Hematopoietic multipotent progenitor cell treated with erythropoietin and hydrocortisone succinate and interleukin-3 and kit ligand, for 15 days (in vitro differentiated cells): Measurements from ENCODE around the gene EXOSC3.
"Not testable (repeated sequence)": the region's sequence is repeated elsewhere in the genome, so short reads cannot be mapped to it uniquely, and the experiment has no call there.

Experiments used
- DNase-seq: peaks from one replicate; pipeline ENCODE4 v3.0.0-alpha.2; 2015; ENCODE audit warnings: low spot score

Gene EXOSC3

DNA sequence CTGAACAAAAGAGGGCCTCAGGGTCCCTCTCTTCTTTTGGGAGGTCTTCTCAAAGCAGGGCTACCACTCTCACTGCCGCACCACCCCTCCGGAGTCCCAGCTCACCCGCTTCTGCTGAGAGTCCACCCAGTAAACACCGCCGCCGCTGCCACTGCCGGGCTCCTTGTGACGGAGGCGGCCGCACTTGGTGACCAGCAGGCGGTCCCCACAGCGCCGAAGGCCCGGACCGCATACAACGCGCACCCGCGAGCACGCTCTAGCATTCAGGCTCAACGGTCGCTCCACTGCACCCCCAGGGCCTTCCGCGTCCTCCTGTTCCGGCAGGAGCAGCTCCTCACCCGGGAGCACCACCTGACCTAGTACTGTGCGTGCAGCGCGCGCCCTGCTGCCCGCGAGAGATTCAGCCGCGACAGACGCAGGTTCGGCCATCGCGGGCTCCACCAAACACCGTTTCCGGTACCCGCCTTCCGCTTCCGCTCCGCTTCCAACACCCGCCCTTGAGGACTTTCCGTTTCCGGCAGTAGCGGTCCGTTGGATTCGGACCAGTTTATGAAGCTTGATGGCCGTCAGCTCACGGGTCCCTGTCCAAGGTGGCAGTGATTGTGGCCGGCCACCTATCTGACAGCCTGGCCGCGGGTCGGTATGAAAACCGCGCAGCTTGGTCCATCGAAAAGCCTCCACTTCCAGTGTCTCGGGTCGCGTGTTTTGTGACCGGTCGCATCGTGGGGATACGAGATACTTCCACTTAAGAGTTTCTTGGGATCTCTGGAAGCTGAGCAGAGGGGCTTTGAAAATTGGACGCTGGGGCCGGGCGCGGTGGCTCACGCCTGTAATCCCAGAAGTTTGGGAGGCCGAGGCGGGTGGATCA, at the start of gene EXOSC3:
Gene EXOSC3, minus strand, starts transcription at position 449 of the 868 bp plus-strand sequence. Its CDS starts 20 bp downstream, at position 429.
- DNase-seq: peak; percentile 88

DNA sequence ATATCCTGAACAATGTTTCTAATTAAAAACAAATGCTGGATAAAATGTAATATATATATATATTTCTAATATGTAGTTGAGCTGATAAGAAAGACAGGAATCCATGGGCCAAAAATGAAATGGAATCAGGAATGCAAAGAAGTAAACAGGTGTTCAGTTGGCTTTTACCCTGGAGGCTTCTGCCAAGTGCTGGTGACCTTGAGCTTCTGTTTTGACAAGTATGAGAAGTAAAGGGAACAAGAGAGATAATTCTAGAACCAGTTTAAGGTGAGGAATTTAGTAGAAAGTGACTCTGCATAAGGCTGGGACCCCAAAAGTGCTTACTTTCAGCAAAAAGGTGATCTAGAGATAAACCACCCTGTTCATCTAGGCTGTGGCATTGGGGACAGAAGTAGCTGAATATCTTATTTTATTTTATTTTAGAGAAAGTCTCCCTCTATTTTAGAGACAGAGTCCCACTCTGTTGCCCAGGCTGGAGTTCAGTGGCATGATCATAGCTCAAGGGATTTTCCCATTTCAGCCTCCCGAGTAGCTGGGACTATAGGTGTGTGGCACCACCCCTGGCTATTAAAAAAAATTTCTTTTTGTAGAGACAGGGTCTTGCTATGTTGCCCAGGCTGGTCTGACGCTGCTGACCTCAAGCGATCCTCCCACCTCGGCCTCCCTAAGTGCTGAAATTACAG, 42.8 kb upstream of the EXOSC3 start:
- DNase-seq: no peak

DNA sequence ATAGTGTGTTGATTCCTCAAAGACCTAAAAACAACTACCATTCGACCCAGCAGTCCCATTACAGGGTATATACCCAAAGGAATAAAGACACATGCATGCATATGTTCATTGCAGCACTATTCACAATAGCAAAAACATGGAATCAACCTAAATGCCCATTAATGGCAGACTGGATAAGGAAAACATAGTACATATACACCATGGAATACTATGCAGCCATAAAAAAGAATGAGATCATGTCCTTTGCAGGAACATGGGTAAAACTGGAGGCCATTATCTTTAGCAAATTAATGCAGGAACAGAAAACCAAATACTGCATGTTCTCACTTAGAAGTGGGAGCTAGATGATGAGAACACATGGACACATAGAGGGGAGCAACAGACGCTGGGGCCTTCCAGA, 40.3 kb upstream of the EXOSC3 start:
- not testable (repeated sequence) for DNase-seq

DNA sequence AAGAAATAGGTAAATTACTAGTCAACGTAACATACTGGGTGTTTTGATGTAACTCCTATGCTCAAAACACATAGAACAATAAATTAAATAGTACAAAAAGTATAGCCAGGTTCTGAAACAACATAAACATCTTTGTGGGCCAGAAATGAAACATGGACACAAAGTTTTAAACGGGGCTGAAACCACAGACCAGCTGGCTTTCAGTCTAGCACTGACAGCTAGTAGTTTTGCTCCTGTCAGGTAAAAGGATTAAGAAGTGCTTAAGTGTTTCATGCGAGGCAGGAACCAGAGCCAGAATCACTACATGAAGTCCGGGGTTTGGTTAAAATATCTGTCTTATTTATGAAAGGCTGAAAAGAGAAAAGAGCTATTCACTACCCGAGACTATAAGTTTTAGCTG, 35.3 kb upstream of the EXOSC3 start:
- DNase-seq: no peak

DNA sequence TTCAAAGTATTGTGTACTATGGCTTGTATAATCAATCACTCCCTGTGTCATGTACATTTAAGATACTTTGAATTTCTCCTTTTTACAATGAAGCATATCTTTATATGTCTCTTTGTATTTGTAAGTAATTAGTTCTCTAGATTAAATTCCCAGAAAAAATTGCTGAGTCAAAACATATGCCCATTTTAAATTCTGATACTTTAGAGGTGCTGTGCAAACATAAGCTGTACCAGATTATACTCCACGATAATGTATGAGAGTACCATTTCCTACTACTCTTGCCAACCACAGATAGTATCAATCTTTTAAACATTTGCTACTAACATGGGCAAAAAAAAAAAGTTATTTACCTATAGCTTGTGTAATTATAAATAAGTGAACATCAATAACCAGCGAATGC, 34.0 kb upstream of the EXOSC3 start:
- no peak for DNase-seq

DNA sequence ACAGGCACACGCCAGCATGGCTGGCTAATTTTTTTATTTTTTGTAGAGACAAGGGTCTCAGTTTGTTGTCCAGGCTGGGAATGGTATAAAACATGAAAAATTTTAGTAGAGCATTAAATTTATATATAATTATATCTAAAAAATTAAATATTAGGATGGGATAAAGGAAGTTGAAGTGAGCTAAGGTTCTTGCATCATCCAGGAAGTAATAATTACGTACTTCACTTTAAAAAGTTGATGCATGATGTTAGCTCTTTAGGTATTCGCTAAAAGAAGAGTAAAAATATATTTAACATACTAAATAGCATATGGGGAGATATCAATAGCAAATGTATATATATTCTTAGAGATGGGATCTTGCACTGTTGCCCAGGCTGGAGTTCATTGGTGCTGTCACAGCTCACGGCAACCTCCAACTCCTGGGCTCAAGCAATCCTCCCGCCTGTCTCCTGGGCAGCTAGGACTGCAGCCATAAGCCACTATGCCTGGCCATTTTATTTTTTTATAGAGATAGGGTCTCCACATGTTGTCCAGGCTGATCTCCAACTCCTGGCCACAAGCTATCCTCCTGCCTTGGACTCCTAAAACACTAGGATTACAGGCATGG, 28.0 kb upstream of the EXOSC3 start:
- no peak for DNase-seq

DNA sequence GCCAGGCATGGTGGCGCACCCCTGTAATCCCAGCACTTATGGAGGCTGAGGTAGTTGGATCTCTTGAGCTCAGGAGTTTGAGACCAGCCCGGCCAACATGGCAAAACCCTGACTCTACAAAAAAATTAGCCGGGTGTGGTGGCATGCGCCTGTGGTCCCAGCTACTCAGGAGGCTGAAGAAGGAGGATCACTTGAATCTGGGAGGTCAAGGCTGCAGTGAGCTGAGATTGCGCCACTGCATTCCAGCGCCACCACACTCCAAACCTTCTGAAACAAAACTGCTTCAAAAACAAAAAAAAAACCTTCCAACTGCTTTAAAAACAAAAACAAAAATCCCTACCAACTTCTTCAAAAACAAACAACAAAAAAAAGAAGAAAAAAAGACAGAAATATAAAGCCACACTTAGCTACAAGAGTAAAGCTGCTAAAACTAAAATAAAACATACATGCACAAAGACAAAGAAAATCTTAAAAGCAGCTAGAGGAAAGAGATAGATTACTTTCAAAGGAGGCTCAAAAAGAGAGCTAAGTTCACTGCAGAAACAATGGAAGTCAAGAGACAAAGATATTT, 27.1 kb upstream of the EXOSC3 start:
- no peak for DNase-seq

DNA sequence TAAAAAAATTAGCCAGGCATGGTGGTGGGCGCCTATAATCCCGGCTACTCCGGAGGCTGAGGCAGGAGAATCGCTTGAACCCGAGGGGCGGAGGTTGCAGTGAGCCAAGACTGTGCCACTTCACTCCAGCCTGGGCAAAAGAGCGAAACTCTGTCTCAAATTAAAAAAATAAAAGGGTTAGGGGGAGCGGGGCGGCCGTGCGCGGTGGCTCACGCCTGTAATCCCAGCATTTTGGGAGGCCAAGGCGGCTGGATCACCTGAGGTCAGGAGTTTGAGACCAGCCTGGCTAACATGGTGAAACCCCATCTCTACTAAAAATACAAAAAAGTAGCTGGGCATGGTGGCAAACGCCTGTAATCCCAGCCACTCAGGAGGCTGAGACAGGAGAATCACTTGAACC, 24.8 kb upstream of the EXOSC3 start:
- DNase-seq: not testable (repeated sequence)

DNA sequence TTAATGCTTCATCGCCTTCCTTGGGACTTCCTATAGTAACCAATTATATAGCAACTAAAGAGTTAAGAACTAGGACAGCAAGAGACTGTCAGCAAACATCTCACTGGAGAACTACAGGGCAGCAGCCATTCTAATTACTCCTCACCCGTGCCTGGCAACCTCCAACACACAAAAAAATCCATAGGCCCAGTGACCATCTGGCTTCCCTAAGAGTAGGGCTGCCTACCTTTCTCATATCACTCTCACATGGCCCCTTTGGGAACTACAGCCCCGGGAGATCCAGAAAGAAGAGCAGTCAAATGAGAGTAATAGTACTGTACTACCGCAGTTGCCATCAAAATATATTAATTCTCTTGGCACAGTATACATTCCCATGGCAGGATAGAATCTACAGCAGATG, 21.4 kb upstream of the EXOSC3 start:
- DNase-seq: no peak

DNA sequence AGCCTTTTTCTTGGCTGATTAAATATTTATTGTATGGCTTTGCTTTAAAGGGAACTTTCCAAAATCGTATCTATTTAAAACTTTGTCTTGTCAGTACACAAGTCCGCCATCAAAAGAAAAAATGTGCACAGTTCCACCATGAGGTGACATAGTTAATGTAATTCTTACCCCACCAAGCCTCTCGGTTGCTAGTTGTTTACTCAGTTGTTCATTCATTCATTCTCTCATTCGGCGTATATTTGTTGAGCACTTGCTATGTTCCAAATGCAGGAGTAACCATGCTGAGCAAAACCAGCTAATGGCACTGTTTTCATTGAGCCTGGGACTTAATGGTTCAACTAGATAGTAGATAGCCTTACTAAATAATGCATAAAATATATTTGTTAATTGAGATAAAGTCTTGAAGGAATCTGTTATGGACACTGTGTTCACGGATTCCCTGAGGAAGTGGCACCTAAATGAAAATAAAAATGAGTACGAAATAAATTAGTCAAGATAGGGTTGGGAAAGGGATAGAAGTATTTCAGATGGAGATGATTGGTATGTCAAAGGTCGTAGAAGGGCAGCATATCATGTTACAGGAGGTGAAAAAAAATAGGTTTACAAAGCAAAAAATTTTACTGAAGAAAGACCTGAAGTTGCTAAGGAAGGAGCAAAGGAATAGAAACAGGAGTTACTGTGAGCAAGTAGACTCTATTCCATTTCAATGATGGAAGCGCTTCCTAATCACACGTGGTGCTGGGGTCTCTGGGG, 17.3 kb upstream of the EXOSC3 start:
- no peak for DNase-seq

DNA sequence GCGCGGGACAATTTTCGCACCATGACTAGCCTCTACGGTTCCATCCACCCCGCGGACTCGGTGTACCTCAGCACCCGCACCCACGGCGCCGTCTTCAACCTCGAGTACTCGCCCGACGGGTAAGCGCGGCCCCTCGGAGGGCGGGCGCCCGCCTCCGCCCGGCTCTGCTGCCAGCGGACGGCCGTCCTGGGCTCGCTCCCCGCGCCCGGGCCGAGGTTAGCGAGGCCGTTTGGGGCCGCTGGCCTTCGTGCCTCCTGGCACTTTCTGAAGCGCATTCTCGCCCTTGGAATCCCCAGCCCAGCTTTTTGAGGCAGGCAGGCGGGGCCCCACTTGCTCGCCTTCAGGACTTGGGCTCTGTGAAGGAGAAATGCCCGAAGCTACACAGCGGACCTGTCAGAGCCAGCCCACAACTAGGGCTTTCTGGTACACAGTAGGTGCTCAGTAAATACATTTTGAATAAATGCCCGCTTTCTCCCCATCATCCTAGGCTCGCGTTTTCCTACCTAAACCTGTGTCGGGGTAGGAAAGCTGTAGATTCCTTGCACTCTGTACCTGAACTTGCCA, 16.5 kb upstream of the EXOSC3 start:
- DNase-seq: peak; percentile 41

DNA sequence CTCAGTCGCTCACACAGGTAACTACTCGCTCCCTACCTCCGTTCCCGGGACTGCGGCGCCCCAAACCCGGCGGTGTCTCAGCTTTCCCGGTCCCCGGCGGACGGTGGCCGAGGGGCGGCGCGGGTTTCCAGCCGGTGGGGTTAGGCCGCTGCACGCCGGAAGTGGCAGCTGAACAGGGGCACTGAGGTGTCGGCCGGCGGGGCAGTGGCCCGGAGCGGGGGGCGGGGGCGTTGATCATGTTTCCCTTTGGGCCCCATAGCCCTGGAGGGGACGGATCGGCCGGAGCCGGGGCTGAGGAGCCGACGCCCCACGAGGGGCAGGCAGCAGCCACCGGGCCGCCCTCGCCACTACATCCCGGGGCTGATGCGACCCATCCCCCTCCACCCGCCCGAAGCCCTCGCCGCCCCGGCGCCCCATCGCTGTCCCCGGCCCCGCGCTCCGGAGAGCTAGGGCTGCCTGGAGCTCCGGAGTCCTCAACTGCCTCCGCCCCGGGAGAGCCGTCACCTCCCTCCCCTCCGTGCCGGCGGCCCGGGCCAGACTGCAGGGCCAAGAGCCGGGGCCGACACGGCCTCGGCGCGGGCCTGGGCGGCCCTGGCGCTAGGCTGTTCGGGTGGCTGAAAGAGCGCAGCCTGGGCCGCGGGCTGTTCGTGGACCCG, 15.9 kb upstream of the EXOSC3 start, which contains the start of gene DCAF10:
Gene DCAF10, plus strand, starts transcription at position 167 of the 656 bp plus-strand sequence. Its CDS starts 70 bp downstream, at position 237.
- DNase-seq: peak; percentile 81

DNA sequence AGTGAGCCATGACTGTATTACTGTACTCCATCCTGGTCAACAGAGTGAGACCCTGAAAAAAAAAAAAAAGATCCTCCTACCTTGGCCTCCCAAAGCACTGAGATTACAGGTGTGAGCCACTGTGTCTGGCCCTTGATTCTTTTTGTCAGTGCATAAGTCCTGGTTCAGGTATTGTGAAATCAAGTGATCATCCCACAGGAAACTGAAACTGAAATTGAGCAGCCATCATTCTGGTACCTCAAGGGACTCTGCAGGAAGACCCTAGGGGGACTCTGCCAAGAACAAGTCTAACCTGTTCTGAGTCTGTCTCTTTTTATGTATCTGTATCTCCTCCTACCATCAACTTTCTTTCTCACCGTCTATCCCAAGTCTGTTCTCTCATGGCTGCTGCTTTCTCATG, 13.8 kb upstream of the EXOSC3 start:
- no peak for DNase-seq

DNA sequence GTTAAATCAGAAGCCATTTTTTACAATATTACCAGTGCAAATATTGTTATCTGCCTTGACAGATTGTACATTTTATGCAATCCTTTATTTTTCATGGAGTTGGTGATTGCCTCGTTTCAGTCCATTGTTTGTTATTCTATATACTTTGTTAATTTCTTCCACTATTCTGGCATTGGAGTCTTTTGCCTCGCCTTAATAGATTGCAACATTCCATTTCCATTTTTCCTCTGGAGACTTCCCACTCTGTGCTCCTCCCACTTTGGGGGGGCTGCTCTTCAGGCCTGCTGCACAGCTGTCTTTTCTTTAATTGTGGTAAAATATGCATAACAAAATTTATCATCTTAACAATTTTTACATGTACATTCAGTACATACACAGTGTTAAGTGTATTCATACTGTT, 11.4 kb upstream of the EXOSC3 start:
- no peak for DNase-seq

DNA sequence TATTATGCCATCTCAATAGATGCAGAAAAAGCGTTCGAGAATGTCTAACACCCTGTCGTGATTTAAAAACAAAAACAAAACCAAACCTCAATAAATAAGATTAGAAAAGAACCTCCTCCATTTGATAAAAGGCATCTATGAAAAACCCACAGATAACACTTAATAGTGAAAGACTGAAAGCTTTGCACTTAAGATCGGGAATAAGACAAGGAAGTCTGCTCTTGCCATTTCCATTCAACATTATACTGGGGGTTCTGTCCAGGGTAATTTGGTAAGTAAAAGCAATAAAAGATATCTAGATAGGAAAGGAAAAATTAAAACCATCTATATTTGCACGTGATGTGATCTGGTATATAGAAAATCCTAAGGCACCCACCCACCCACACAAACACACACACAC, 7.3 kb upstream of the EXOSC3 start:
- no peak for DNase-seq

DNA sequence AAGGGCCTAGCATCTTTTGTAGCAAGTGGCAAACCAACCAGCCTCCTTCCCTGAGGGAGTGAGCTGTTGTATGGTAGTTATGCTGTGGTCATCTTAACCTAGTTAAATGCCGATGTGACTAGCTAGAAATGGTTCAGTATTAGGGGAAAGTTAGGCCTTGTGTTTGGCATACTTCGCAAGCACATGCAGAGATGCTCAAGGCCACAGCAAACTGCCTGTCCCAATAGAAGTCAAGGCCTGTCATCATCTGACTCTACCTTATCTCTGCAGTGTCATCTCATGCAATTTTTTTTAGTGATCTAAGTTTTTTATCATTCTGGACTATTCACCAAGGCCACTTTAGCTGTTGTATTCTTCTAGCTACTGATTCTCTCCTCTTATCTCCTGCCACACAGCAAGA, 5.2 kb upstream of the EXOSC3 start:
- no peak for DNase-seq

DNA sequence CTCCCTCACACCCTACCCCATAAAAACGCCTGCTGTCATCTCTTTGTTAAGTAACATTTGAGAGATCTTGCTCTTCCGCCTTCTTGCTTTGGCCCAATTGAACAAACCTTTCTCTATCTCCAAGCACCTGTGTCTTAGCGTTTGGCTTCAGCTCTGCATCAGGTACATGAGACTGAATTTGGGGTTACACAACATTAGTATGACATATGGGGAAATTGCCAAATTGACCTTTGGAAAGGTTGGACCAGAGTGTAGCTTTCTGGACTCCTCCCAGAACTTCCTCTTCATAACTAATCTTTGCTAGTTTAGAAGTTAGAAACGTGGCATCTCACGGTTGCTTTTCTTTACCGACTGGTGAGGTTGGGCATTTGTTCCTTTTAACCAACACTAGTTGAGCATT, 3.5 kb upstream of the EXOSC3 start:
- no peak for DNase-seq

DNA sequence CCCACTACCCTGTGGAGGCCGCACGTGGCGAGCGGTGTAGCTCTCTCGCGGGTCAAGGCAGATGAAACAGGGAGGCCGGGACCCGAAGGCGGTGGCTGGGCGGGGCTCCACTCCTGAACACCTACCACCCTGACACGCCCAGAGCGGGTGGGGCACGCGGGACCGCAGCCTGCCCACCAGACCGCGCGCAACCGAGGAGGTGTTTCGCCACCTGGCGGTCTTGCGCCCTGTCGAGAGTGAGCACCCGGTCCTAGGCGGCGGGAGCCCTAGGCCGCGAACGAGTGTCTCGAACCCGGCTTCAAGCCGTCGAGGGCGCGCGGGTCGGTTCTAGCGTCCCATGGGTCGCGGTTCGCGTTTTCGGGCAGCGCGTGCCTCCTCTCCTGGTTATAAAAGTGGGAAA, 2.2 kb upstream of the EXOSC3 start:
- no peak for DNase-seq

DNA sequence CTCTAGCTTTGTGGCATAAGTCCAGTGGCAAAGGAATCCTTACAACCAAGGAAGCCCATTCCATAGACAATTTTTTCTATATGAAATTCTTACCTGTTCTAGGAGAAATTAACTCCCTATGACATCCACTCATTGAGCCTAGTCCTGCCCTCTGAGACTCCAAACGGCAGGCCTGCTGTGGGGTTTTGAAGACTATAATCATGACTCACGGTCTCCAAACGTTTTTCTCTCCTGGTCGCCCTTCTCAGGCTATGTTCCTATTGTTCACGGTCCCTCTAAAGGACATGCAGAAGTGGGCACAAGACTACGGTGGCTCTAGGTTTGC, 611 bp downstream of the EXOSC3 start:
- DNase-seq: no peak

DNA sequence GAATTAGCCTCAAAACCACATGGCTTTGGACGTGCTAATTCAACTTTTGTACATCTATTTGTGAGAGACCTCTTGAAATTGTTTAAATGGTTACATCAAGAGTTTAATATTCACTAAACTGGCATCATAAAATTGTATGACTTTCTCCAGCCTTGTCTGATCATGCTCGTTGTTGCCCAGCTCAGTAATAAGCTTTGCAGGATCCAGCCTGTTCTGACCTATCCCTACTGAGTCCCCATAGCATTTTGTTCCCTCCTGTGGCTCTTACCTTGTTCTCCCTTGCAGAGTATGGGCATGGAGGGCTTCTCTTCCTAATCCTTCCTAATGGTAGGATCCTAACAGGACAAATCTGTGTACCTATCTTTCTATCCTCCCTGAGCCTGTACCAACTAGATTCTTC, 6.3 kb downstream of the EXOSC3 start:
- DNase-seq: no peak

DNA sequence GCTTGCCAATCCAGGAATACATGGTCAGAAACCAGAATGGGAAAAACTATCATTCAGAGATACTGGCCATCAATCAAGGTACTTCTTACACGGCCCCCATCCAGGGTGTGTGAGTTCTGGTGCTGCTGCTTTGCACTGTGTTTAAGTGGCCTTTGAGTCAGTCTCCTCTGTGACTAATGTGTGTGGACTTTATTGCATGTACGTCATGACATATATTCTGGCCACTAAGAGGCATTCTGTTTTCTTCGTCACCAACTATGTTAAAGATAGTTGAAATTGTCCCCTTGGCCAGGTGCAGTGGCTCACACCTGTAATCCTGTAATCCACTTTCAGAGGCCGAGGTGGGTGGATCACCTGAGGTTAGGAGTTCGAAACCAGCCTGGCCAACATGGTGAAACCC, 8.5 kb downstream of the EXOSC3 start:
- DNase-seq: no peak
